Calu3 (cell line): ENCODE data around the gene SLC38A11. TPM values are rescaled to one million over a fixed set of nuclear protein-coding genes. Genes with fewer than 3 reads are reported as not detected.
A peak's percentile ranks its signal among the peaks of the same experiment; 100 is the strongest.

Experiments
- BruUV-seq: library from RNA; stranded (reverse); fragments of 400-500 nt; replicated peaks from 2 replicates; lab custom pipeline; 2021; lab: Mats Ljungman, UMichigan
- CTCF ChIA-PET: fragments of 300-600 bp; sonication (Branson Sonifier 250); formaldehyde crosslinking; loops from one replicate; lab custom pipeline; 2022; ENCODE audit warnings: antibody characterized with exemption; lab: Charles Lee
- DNase-seq: peaks from one replicate; pipeline ENCODE4 v3.0.0; 2022
- H3K27ac Mint-ChIP-seq: one replicate; pipeline ENCODE4 v1.8.0; 2022; ENCODE audit warnings: mixed read lengths; ENCODE audit not compliant: unreplicated experiment
- H3K27me3 Mint-ChIP-seq: one replicate; pipeline ENCODE4 v1.8.0; 2022; ENCODE audit warnings: mixed read lengths; ENCODE audit not compliant: unreplicated experiment
- H3K36me3 Mint-ChIP-seq: one replicate; pipeline ENCODE4 v1.8.0; 2022; ENCODE audit warnings: mild to moderate bottlenecking, moderate library complexity, mixed read lengths; ENCODE audit not compliant: insufficient read depth, unreplicated experiment
- H3K4me1 Mint-ChIP-seq: one replicate; pipeline ENCODE4 v1.8.0; 2022; ENCODE audit warnings: mild to moderate bottlenecking, low read depth, mixed read lengths; ENCODE audit not compliant: unreplicated experiment
- H3K4me3 Mint-ChIP-seq: one replicate; pipeline ENCODE4 v1.8.0; 2022; ENCODE audit warnings: mild to moderate bottlenecking, low read depth, moderate library complexity, mixed read lengths; ENCODE audit not compliant: unreplicated experiment
- H3K9me3 Mint-ChIP-seq: one replicate; pipeline ENCODE4 v1.8.0; 2022; ENCODE audit warnings: low read depth, mixed read lengths; ENCODE audit not compliant: unreplicated experiment
- intact Hi-C: fragments of 100-400 bp; cut with micrococcal nuclease; formaldehyde crosslinking; loops from one replicate; pipeline ENCODE4 v1.10.0; 2022; ENCODE audit not compliant: unreplicated experiment
- total RNA-seq: library from RNA; stranded (reverse); gene quantifications from 2 replicates; pipeline ENCODE4 v1.2.3, GENCODE V29; 2022
- TF ChIP-seq, protein P1 (sequence below): fragments of 200-600 bp; IDR thresholded peaks from one replicate; pipeline ENCODE4 v1.8.0; 2022; ENCODE audit warnings: antibody characterized with exemption; ENCODE audit not compliant: unreplicated experiment

Gene SLC38A11
- total RNA-seq, 1 experiment from 2014 or later: 0.57 TPM

DNA sequence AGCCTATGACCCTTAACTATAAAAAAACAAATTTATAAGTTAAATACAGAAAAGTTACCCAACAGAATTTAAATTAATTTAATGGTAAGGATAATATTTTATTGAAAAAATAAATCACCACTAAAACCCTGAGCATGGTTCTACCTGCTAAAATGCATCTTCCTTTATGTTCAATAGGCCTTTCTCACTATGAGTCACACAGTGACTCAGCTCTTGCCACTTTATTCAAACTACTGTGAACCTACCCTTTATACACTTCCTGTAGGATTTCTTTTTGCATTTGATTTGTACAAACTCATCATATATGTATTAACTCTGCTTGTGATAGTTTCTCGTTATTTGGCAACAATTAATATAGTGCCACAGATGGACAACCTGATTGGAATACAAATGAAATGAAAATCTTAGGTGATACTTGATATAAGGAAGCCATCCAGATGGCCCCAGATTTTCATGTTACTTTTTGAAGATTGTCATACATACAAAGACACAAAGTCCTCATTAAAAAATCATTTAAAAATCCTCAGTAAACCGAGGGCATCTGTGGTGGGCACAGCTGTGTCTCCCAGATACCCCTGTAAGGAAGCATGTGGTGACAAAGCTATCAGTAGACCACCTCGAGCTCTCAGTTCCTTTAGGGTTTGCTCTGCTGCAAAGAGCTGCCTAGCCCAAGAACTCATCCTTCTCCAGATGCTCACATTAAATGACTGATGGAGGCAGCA lies 58.5 kb downstream of the SLC38A11 start:
- Mint-ChIP-seq H3K27ac (peak overlapping the region; percentile 81), H3K36me3 (no peaks in the 10 kb centered on the region), H3K4me3 (no peak overlapping the region), H3K9me3 (peaks cover 6% of the 10 kb centered on the region), H3K27me3 (no peaks in the 10 kb centered on the region), H3K4me1 (peaks cover 42% of the 10 kb centered on the region)
- TF ChIP-seq, protein P1, sequence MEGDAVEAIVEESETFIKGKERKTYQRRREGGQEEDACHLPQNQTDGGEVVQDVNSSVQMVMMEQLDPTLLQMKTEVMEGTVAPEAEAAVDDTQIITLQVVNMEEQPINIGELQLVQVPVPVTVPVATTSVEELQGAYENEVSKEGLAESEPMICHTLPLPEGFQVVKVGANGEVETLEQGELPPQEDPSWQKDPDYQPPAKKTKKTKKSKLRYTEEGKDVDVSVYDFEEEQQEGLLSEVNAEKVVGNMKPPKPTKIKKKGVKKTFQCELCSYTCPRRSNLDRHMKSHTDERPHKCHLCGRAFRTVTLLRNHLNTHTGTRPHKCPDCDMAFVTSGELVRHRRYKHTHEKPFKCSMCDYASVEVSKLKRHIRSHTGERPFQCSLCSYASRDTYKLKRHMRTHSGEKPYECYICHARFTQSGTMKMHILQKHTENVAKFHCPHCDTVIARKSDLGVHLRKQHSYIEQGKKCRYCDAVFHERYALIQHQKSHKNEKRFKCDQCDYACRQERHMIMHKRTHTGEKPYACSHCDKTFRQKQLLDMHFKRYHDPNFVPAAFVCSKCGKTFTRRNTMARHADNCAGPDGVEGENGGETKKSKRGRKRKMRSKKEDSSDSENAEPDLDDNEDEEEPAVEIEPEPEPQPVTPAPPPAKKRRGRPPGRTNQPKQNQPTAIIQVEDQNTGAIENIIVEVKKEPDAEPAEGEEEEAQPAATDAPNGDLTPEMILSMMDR: no peak
- CTCF ChIA-PET: interaction anchor here (0.6 to 1.7 kb wide), 6 partner anchors 18 to 56 kb away, joined by 3 to 7 read pairs (median 4); partner anchors contain the start of gene COBLL1
- intact Hi-C loops: no loop called here
- no TSS peak for BruUV-seq
- no peak for DNase-seq

DNA sequence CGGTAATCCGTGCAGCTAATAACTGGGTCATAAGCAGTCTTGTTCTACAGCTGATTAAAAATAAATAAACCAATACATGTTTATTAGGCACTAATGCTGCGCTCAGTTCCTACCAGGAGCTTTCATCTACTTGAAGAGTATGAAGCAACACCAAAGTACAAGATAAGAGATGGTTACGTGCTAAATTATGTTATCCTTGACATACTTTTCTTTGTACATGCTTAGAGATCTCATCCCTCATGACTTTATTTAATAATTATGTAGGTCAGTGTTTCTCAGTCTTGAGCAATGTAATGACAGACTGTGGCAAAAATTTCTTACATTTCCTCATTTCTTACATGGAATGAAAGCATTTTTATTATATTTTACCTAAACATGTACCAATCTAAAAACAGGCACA lies 59.1 kb downstream of the SLC38A11 start:
- DNase-seq: no peak
- intact Hi-C loops: no loop called here
- H3K9me3 Mint-ChIP-seq: peaks cover 6% of the 10 kb centered on the region
- TF ChIP-seq, protein P1: no peak
- H3K27me3 Mint-ChIP-seq: no peaks in the 10 kb centered on the region
- H3K4me3 Mint-ChIP-seq: no peak overlapping the region
- peaks cover 42% of the 10 kb centered on the region for H3K4me1 Mint-ChIP-seq
- no peaks in the 10 kb centered on the region for H3K36me3 Mint-ChIP-seq
- CTCF ChIA-PET: interaction anchor here (0.6 to 1.7 kb wide), 6 partner anchors 18 to 56 kb away, joined by 3 to 7 read pairs (median 4); partner anchors contain the start of gene COBLL1
- peak overlapping the region; percentile 74 for H3K27ac Mint-ChIP-seq
- BruUV-seq: no TSS peak

DNA sequence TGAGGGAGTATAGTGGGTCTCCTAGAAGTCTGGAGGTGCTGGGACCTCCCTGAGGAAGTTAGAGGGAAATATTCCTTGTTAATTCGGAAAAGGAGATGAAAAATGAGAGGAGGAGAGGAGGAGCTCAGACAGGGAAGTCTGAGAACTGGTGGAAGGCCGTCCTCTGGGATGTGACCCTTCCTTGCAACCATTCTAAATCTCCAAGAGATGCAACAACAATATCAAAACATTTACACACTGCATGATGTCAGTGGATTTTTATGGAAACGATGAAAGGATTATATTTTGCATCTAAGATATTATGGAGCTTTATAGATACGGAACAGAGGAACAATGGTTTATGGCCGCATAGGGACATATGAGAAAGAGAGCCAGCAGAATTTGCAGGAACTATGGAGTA lies 63.9 kb downstream of the SLC38A11 start:
- H3K27me3 Mint-ChIP-seq: no peaks in the 10 kb centered on the region
- no peak for DNase-seq
- CTCF ChIA-PET: no interaction called here
- BruUV-seq: no TSS peak
- peaks cover 18% of the 10 kb centered on the region for H3K4me1 Mint-ChIP-seq
- no peak overlapping the region for H3K4me3 Mint-ChIP-seq
- no peak overlapping the region for H3K27ac Mint-ChIP-seq
- H3K36me3 Mint-ChIP-seq: no peaks in the 10 kb centered on the region
- TF ChIP-seq, protein P1: no peak
- H3K9me3 Mint-ChIP-seq: peaks cover 4% of the 10 kb centered on the region
- intact Hi-C loops: no loop called here

DNA sequence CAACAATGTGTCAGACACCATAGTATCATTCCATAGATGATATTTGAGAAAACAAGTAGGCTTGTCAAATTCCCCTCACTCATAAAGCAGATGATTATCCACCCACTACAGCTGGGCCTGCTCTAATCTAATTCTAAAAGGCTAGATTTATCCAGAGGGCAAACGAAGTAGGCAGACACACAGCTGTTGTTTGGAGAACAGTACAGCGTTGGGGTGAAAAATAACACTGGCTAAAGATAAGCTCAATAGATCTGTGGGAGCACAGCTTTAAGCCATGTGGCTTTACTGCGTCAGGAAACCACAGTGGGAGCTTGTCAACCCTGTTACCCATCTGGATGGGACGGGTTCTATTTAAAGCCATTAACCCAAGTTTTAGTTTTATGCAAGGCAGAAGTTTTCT lies 64.8 kb downstream of the SLC38A11 start:
- no peaks in the 10 kb centered on the region for H3K36me3 Mint-ChIP-seq
- no peak for DNase-seq
- peaks cover 4% of the 10 kb centered on the region for H3K9me3 Mint-ChIP-seq
- H3K4me3 Mint-ChIP-seq: no peak overlapping the region
- CTCF ChIA-PET: interaction anchor here (0.6 kb wide), 1 partner anchor 11 kb away, joined by 4 read pairs; no protein-coding TSS in a partner anchor
- H3K27me3 Mint-ChIP-seq: no peaks in the 10 kb centered on the region
- BruUV-seq: no TSS peak
- TF ChIP-seq, protein P1: no peak
- no peak overlapping the region for H3K27ac Mint-ChIP-seq
- peaks cover 12% of the 10 kb centered on the region for H3K4me1 Mint-ChIP-seq
- intact Hi-C loops: no loop called here
